Measurements from ENCODE around the gene SYT9.

SYT9 gene

DNA sequence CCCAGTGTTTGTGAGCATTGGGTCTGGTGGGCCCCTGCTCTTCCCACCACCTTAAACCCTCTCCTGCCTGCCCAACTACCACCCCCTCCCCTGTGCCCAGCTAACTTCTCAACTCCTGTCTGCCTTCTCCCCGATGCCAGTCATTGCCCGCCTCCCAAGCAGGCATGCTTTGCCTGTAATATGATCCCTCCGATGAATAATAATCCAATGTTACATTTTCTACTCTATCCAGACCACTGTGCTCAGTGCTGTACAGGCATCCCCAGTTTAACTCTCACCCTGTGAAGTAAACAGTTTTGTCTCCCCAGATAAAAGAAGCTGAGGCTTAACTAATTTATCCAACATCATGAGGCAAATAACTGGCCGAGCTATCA lies 198.1 kb downstream of the SYT9 start:
- no peak for DNase-seq (ENCODE audit: extremely low read depth, low read depth)
- no peak overlapping the region for H3K4me3 ChIP-seq (replicated peaks; ENCODE audit: low read depth, low read length)
- TF ChIP-seq, protein P1, sequence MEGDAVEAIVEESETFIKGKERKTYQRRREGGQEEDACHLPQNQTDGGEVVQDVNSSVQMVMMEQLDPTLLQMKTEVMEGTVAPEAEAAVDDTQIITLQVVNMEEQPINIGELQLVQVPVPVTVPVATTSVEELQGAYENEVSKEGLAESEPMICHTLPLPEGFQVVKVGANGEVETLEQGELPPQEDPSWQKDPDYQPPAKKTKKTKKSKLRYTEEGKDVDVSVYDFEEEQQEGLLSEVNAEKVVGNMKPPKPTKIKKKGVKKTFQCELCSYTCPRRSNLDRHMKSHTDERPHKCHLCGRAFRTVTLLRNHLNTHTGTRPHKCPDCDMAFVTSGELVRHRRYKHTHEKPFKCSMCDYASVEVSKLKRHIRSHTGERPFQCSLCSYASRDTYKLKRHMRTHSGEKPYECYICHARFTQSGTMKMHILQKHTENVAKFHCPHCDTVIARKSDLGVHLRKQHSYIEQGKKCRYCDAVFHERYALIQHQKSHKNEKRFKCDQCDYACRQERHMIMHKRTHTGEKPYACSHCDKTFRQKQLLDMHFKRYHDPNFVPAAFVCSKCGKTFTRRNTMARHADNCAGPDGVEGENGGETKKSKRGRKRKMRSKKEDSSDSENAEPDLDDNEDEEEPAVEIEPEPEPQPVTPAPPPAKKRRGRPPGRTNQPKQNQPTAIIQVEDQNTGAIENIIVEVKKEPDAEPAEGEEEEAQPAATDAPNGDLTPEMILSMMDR (IDR thresholded peaks at IDR 0.05; ENCODE audit: low read depth, low read length, missing control alignments) = no peak

- TF ChIP-seq, protein P1 (IDR thresholded peaks at IDR 0.05; ENCODE audit: low read depth, low read length, missing control alignments) = no peak
- DNase-seq (ENCODE audit: extremely low read depth, low read depth) = no peak
Measured at GRCh38 chr11:7450836-7451235, 199.1 kb downstream of the SYT9 start.

DNA sequence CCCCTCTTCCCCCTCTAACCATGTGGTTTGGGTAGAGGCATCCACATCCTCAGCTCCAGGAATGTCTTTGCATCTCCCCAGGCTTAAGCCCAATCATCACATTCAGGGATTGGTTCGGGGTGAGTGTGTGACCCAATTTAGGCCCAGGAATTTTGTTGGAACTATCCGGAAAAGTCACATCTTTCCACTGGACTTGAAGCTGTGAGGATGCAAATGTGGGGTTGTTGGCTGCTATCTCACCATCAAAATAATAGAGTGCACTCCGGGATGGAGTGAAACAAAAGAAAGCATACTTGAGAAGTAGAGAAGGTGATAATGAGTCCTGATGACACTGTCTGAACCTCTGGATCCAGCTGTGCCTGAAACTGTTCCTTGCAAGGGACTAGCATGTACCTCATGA lies 199.8 kb downstream of the SYT9 start:
- H3K4me3 ChIP-seq (replicated peaks; ENCODE audit: low read depth, low read length) = no peak overlapping the region
- TF ChIP-seq, protein P1 (IDR thresholded peaks at IDR 0.05; ENCODE audit: low read depth, low read length, missing control alignments) = no peak
- no peak for DNase-seq (ENCODE audit: extremely low read depth, low read depth)

More at GRCh38 chr11:7450836-7451235, 199.1 kb downstream of the SYT9 start:
- no peak overlapping the region for H3K4me3 ChIP-seq (replicated peaks; ENCODE audit: low read depth, low read length)

DNA sequence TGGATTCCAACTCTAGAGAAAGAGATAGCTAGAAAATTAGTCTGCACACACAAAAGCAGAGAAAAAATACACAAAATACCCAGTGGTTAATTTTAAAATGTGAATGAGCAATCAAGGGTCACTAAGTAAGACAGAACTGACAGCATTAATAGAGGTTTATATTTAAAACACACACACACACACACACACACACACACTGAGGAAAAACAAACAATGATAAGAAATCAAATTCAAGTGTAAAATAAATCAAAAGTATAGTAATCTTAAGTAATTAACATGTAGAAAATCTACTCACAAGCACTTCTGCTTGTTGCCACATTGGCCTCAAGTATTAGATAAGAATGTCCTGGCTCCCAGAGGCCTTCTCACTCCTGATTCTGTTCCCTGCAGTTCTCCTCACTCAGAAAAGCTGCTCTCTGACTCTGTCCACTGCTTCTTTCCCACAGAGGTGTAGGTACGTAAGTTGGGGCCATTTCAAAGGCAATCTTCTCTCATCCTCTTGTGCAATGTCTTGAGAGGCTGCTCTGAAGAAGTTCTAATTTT lies 200.3 kb downstream of the SYT9 start:
- DNase-seq (ENCODE audit: extremely low read depth, low read depth) = no peak
- H3K4me3 ChIP-seq (replicated peaks; ENCODE audit: low read depth, low read length) = no peak overlapping the region
- TF ChIP-seq, protein P1 (IDR thresholded peaks at IDR 0.05; ENCODE audit: low read depth, low read length, missing control alignments) = no peak

DNA sequence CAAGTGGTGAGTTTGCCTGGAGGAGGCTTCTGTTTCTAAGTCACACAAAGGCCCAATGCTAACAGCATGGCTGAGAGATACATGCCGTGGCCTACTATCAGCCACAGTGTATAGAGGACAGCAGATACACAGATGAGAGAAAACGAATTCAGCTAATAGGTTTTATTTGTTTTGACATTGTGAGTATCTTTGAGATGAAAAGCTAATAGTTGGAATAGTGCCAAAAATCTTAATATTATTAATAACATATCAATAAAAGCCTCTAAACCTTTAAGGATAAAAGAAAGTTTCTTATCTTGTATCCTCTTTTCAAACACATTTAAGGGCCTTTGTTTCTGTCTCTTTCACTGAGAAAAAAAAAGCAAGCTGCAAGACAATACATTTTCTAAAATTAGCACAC lies 203.2 kb downstream of the SYT9 start:
- TF ChIP-seq, protein P1 (IDR thresholded peaks at IDR 0.05; ENCODE audit: low read depth, low read length, missing control alignments) = no peak
- no peak overlapping the region for H3K4me3 ChIP-seq (replicated peaks; ENCODE audit: low read depth, low read length)
- no peak for DNase-seq (ENCODE audit: extremely low read depth, low read depth)

DNA sequence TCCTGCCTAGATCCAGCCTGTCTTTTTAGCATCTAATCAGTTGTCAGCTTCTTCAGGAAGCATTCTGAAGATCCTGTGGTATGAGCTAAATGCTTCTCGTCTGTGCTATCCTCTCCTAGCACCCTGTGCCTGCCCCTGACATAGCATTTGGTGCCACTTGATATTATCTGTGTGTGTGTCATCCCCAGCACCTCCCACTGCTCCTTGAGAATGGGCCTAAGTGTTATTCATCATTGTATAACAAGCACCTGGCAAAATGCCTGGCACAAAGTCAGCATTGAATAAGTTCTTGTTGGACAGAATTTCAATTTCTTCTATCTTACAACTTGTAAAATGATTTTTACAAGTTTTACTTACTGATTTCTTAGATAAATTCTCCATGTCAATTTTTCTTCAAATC lies 205.5 kb downstream of the SYT9 start:
- H3K4me3 ChIP-seq (replicated peaks; ENCODE audit: low read depth, low read length) = no peak overlapping the region
- no peak for DNase-seq (ENCODE audit: extremely low read depth, low read depth)
- TF ChIP-seq, protein P1 (IDR thresholded peaks at IDR 0.05; ENCODE audit: low read depth, low read length, missing control alignments) = no peak

GRCh38 chr11:7462706-7463105 lies 211.0 kb downstream of the SYT9 start:
- TF ChIP-seq, protein P1 (IDR thresholded peaks at IDR 0.05; ENCODE audit: low read depth, low read length, missing control alignments) = no peak
- no peak for DNase-seq (ENCODE audit: extremely low read depth, low read depth)
- no peak overlapping the region for H3K4me3 ChIP-seq (replicated peaks; ENCODE audit: low read depth, low read length)
